ENCODE measurements around the gene SNAI3. TPM values are rescaled to one million over a fixed set of nuclear protein-coding genes. Genes with fewer than 3 reads are reported as not detected.

SNAI3 gene
- total RNA-seq, 1 experiment from 2014 or later = 9.1 TPM

DNA sequence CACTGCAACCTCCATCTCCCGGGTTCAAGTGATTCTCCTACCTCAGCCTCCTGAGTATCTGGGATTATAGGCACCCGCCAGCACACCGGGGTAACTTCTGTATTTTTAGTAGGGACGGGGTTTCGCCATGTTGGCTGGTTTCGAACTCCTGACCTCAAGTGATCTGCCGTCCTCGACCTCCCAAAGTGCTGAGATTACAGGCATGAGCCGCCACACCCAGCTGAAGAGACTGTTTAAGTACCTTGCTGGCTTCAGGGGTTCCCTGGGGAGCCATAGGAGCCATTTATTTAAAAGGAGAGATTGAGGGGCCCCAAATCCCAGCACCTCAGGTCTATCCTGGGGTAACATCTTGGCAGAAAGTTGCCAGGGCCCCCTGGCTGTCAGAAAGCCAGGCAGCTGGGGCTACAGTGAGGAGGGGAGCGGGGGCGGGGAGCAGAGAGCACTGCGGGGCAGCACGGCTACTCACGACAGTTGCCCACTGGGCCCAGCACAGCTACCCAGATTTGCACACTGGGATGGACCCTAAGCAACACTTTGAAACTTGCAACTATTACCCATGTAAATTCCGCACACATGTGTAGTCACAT lies 1.6 kb downstream of the SNAI3 start (continued):
- TF ChIP-seq SMAD4 (CRISPR knock-in tag; IDR thresholded peaks at IDR 0.05) (no peak), GTF2I (CRISPR knock-in tag; conservative IDR thresholded peaks at IDR 0.05) (no peak), HMGXB4 (CRISPR knock-in tag; IDR thresholded peaks at IDR 0.05) (no peak), ZNF263 (CRISPR knock-in tag; IDR thresholded peaks at IDR 0.05; ENCODE audit: low read depth) (no peak), PRRX2 (CRISPR knock-in tag; IDR thresholded peaks at IDR 0.05) (no peak), SOX15 (CRISPR knock-in tag; IDR thresholded peaks at IDR 0.05) (no peak), KAT7 (CRISPR knock-in tag; IDR thresholded peaks at IDR 0.05; ENCODE audit: borderline replicate concordance) (no peak)

DNA sequence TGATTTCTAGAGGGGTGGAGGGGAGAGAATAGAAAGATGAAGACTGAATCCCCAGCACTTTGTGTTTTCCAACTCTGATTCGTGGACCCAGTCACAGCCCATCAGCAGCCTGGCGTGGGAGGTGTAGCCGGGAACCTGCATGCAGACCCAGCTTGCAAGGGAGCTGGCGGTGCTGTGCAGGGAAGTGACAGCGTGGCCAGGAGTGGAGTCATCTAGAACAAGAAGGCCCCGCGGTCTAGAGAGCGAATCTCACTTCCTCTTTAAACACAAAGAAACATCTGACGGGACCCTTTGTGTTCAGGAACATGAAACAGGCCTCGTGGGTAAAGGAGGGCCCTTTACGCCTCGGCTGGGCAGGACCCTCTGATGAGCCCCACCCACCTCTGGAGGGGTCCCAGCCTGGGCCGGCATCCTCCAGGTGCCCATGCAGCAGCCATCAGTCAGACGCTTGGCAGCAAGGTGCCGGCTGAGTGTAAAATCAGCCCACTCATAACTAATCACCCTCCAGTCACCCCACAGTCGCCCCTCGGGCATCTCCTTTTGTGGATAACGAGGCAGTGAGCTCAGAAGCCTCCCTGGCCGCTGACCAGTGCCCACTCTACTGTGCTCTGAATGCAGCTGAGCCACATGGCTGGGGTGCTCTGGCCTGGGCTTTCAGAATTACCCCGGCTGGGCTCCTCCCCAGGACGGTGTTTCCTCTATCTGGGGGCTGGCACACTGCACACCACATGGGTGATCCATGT lies 4.4 kb downstream of the SNAI3 start:
- H3K27me3 Mint-ChIP-seq (ENCODE audit: low read depth) = peaks cover 3% of the 10 kb centered on the region
- ATAC-seq = no peak
- CTCF ChIA-PET = interaction anchor here (0.7 to 2.5 kb wide), 8 partner anchors 9 to 485 kb away, joined by 3 to 23 read pairs (median 4); no protein-coding TSS in a partner anchor
- TF ChIP-seq E2F4 (CRISPR knock-in tag; IDR thresholded peaks at IDR 0.05; ENCODE audit: borderline replicate concordance, low read depth) = no peak
- TF ChIP-seq TP53 (CRISPR knock-in tag; IDR thresholded peaks at IDR 0.05) = no peak
- TF ChIP-seq HMGXB4 (CRISPR knock-in tag; IDR thresholded peaks at IDR 0.05) = no peak
- no peak for TF ChIP-seq ZNF232 (CRISPR knock-in tag; IDR thresholded peaks at IDR 0.05)
- TF ChIP-seq STAT6 (CRISPR knock-in tag; conservative IDR thresholded peaks at IDR 0.05; ENCODE audit: low read depth) = no peak
- TF ChIP-seq, protein P1, sequence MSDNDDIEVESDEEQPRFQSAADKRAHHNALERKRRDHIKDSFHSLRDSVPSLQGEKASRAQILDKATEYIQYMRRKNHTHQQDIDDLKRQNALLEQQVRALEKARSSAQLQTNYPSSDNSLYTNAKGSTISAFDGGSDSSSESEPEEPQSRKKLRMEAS (CRISPR knock-in tag; IDR thresholded peaks at IDR 0.05) = no peak
- no peak for TF ChIP-seq ZNF138 (CRISPR knock-in tag; conservative IDR thresholded peaks at IDR 0.05)
- TF ChIP-seq, protein P2, sequence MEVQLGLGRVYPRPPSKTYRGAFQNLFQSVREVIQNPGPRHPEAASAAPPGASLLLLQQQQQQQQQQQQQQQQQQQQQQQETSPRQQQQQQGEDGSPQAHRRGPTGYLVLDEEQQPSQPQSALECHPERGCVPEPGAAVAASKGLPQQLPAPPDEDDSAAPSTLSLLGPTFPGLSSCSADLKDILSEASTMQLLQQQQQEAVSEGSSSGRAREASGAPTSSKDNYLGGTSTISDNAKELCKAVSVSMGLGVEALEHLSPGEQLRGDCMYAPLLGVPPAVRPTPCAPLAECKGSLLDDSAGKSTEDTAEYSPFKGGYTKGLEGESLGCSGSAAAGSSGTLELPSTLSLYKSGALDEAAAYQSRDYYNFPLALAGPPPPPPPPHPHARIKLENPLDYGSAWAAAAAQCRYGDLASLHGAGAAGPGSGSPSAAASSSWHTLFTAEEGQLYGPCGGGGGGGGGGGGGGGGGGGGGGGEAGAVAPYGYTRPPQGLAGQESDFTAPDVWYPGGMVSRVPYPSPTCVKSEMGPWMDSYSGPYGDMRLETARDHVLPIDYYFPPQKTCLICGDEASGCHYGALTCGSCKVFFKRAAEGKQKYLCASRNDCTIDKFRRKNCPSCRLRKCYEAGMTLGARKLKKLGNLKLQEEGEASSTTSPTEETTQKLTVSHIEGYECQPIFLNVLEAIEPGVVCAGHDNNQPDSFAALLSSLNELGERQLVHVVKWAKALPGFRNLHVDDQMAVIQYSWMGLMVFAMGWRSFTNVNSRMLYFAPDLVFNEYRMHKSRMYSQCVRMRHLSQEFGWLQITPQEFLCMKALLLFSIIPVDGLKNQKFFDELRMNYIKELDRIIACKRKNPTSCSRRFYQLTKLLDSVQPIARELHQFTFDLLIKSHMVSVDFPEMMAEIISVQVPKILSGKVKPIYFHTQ (CRISPR knock-in tag; IDR thresholded peaks at IDR 0.05) = no peak
- no peak for TF ChIP-seq KAT7 (CRISPR knock-in tag; IDR thresholded peaks at IDR 0.05; ENCODE audit: borderline replicate concordance)
- no peak for TF ChIP-seq NFE2L1 (CRISPR knock-in tag; IDR thresholded peaks at IDR 0.05)
- no peak for TF ChIP-seq NR3C1 (CRISPR knock-in tag; conservative IDR thresholded peaks at IDR 0.05; ENCODE audit: low read depth)
- no peak for TF ChIP-seq ZNF512 (CRISPR knock-in tag; IDR thresholded peaks at IDR 0.05; ENCODE audit: borderline replicate concordance)
- no peak for TF ChIP-seq NFYB (CRISPR knock-in tag; conservative IDR thresholded peaks at IDR 0.05; ENCODE audit: low read depth)
- TF ChIP-seq ERG (CRISPR knock-in tag; IDR thresholded peaks at IDR 0.05) = no peak
- no peak for TF ChIP-seq ZNF263 (CRISPR knock-in tag; IDR thresholded peaks at IDR 0.05; ENCODE audit: low read depth)
- TF ChIP-seq TCF7 (CRISPR knock-in tag; IDR thresholded peaks at IDR 0.05; ENCODE audit: low read depth) = no peak

More for the DNA sequence above, 4.4 kb downstream of the SNAI3 start:
- H3K9me3 Mint-ChIP-seq = no peaks in the 10 kb centered on the region
- POLR2A ChIA-PET = no interaction called here
- peaks cover 2% of the 10 kb centered on the region; the same call in 1 of the 2 replicates for H3K36me3 Mint-ChIP-seq
- peaks cover 9% of the 10 kb centered on the region for H3K4me1 Mint-ChIP-seq
- H3K4me3 Mint-ChIP-seq = no peak overlapping the region
- no peak for DNase-seq (ENCODE audit: low spot score)
- no peak overlapping the region for H3K27ac Mint-ChIP-seq
